Tibial nerve (tissue), 4 donors: ENCODE data around the gene PDZRN3. TPM values are rescaled to one million over a fixed set of nuclear protein-coding genes. Genes with fewer than 3 reads are reported as not detected.

Experiments used
- DNase-seq, 2 donors: peaks; one replicate each; pipeline ENCODE4 v3.0.0-alpha.2; 2019; ENCODE audit warnings: low spot score in 2 of 2
- H3K27ac ChIP-seq, 4 donors: fragments of 200-600 bp; sonication (generic) in 3 of 4; one replicate each; pipeline ENCODE4 v1.5.1; 2017 to 2019; ENCODE audit warnings: mild to moderate bottlenecking in 1 of 4
- H3K27me3 ChIP-seq, 2 donors: fragments of 200-600 bp; sonication (generic) in 1 of 2; one replicate each; pipeline versions ENCODE4 v1.5.1 to v1.6.0; 2017 to 2019
- H3K36me3 ChIP-seq, 3 donors: fragments of 200-600 bp; sonication (generic); one replicate each; pipeline ENCODE4 v1.5.1; 2018 to 2019
- H3K4me1 ChIP-seq, 4 donors: fragments of 200-600 bp; sonication (generic) in 3 of 4; one replicate each; pipeline ENCODE4 v1.5.1; 2017 to 2019
- H3K4me3 ChIP-seq, 4 donors: fragments of 200-600 bp; sonication (generic) in 3 of 4; one replicate each; pipeline ENCODE4 v1.5.1; 2017 to 2019; ENCODE audit warnings: mild to moderate bottlenecking in 1 of 4, moderate library complexity in 1 of 4
- H3K9me3 ChIP-seq, 4 donors: fragments of 200-600 bp; sonication (generic) in 3 of 4; one replicate each; pipeline ENCODE4 v1.5.1; 2017 to 2019
- CTCF ChIP-seq, 5 experiments: fragments of 200-600 bp in 3 of 5; fragments of 450-650 bp in 2 of 5; sonication (generic) in 3 of 5; IDR thresholded peaks; one replicate each; pipeline ENCODE4 v1.5.1; 2016 to 2019; ENCODE audit warnings: antibody characterized with exemption in 5 of 5, mild to moderate bottlenecking in 3 of 5, moderate library complexity in 2 of 5
- EP300 ChIP-seq, 2 donors: sonication (generic); formaldehyde crosslinking; IDR thresholded peaks; one replicate each; pipeline ENCODE4 v1.6.1; 2017; ENCODE audit warnings: antibody characterized with exemption in 2 of 2, mild to moderate bottlenecking in 1 of 2
- POLR2A ChIP-seq, 2 donors: fragments of 450-650 bp; IDR thresholded peaks; one replicate each; pipeline ENCODE4 v1.6.1; 2017; ENCODE audit warnings: antibody characterized with exemption in 2 of 2, mild to moderate bottlenecking in 2 of 2, moderate library complexity in 2 of 2
- WGBS, 2 donors: methylation state at CpG; one replicate each; pipeline ENCODE4 v1.1.5; 2018; 5-methylcytosine and 5-hydroxymethylcytosine counted together
- total RNA-seq, 4 donors: library from RNA; depleted of rRNA; stranded (reverse); fragments of >200 nt; gene quantifications; one replicate each; pipeline ENCODE4 v1.1.0, GENCODE V29; 2016

PDZRN3 gene
- total RNA-seq, 4 donors from 2014 or later = 48.3 to 87.2 (median 64.3) TPM

GRCh38 chr3:73556520-73557372 is 68.0 kb downstream of the PDZRN3 start:
- Histone ChIP-seq H3K27me3 (no peaks in the 10 kb centered on the region), H3K27ac (peak overlapping the region in 3 of 4 donors; percentile 17 to 75 (median 46)), H3K4me3 (no peak overlapping the region), H3K9me3 (no peaks in the 10 kb centered on the region), H3K36me3 (no peaks in the 10 kb centered on the region), H3K4me1 (peaks cover 0 to 49% (median 6%) of the 10 kb centered on the region in 4 donors)
- DNase-seq = no peak
- 45 to 53% methylated on average over 3 of the region's 3 CpGs for WGBS, 2 donors
- TF ChIP-seq CTCF (IDR thresholded peaks at IDR 0.05) = no peak
- TF ChIP-seq EP300 (IDR thresholded peaks at IDR 0.05) = peak in 1 of 2 donors; percentile 26

- Histone ChIP-seq H3K27me3 (no peaks in the 10 kb centered on the region), H3K4me1 (peaks cover 0 to 55% (median 6%) of the 10 kb centered on the region in 4 donors), H3K36me3 (no peaks in the 10 kb centered on the region), H3K27ac (peak overlapping the region in 2 of 4 donors; percentile 10 to 52), H3K9me3 (no peaks in the 10 kb centered on the region), H3K4me3 (no peak overlapping the region)
- no peak for TF ChIP-seq POLR2A (IDR thresholded peaks at IDR 0.05)
- TF ChIP-seq CTCF (IDR thresholded peaks at IDR 0.05) = no peak
- no peak for TF ChIP-seq EP300 (IDR thresholded peaks at IDR 0.05)
- WGBS, 2 donors = 52 to 72% methylated on average over 2 of the region's 2 CpGs
- no peak for DNase-seq
These were observed 69.7 kb downstream of the PDZRN3 start for GRCh38 chr3:73555076-73555475.

- WGBS, 2 donors = 44 to 48% methylated on average over 4 of the region's 4 CpGs
- Histone ChIP-seq H3K4me3 (no peak overlapping the region), H3K4me1 (peaks cover 0 to 57% (median 11%) of the 10 kb centered on the region in 4 donors), H3K27ac (peak overlapping the region in 1 of 4 donors; percentile 10), H3K9me3 (no peaks in the 10 kb centered on the region), H3K27me3 (no peaks in the 10 kb centered on the region), H3K36me3 (no peaks in the 10 kb centered on the region)
- TF ChIP-seq CTCF (IDR thresholded peaks at IDR 0.05) = no peak
- no peak for TF ChIP-seq EP300 (IDR thresholded peaks at IDR 0.05)
- no peak for TF ChIP-seq POLR2A (IDR thresholded peaks at IDR 0.05)
- DNase-seq = no peak
These were observed 72.0 kb downstream of the PDZRN3 start for GRCh38 chr3:73552700-73553099.

GRCh38 chr3:73550032-73550431 is 74.7 kb downstream of the PDZRN3 start:
- 59 to 63% methylated on average over 7 of the region's 7 CpGs for whole genome bisulfite sequencing, 2 donors
- no peak for DNase-seq
- Histone ChIP-seq H3K4me3 (no peak overlapping the region), H3K36me3 (no peaks in the 10 kb centered on the region), H3K27me3 (no peaks in the 10 kb centered on the region), H3K27ac (peak overlapping the region in 2 of 4 donors; percentile 7 to 15), H3K9me3 (no peaks in the 10 kb centered on the region), H3K4me1 (peaks cover 0 to 50% (median 16%) of the 10 kb centered on the region in 4 donors)
- TF ChIP-seq EP300 (IDR thresholded peaks at IDR 0.05) (no peak), POLR2A (IDR thresholded peaks at IDR 0.05) (no peak), CTCF (IDR thresholded peaks at IDR 0.05) (no peak)

GRCh38 chr3:73549051-73549600 is 75.6 kb downstream of the PDZRN3 start:
- Histone ChIP-seq H3K27me3 (no peaks in the 10 kb centered on the region), H3K27ac (peak overlapping the region in 2 of 4 donors; percentile 15 to 64), H3K4me1 (peaks cover 0 to 53% (median 18%) of the 10 kb centered on the region in 4 donors), H3K9me3 (no peaks in the 10 kb centered on the region), H3K4me3 (no peak overlapping the region), H3K36me3 (no peaks in the 10 kb centered on the region)
- no peak for DNase-seq
- WGBS, 2 donors = 53 to 54% methylated on average over 9 of the region's 9 CpGs
- TF ChIP-seq EP300 (IDR thresholded peaks at IDR 0.05) (no peak), CTCF (IDR thresholded peaks at IDR 0.05) (no peak), POLR2A (IDR thresholded peaks at IDR 0.05) (no peak)
